ENCODE results near the gene MLPH. TPM values are rescaled to one million over a fixed set of nuclear protein-coding genes. Genes with fewer than 3 reads are reported as not detected.
A peak's percentile ranks its signal among the peaks of the same experiment; 100 is the strongest.

The MLPH gene
- total and polyA plus RNA-seq, 2 of the 4 experiments (the other 2 are of a cell fraction) = 13.8 to 21.6 TPM

GRCh38 chr2:237574894-237575868 is 88.1 kb downstream of the MLPH start:
- dilution Hi-C loops (cut with HindIII; ENCODE audit: low sequenced_read_pairs, unreplicated experiment) = no loop called here
- no peak overlapping the region for H2BK5ac ChIP-seq (ENCODE audit: low read depth, low read length, poor library complexity, severe bottlenecking)
- no peak for TF ChIP-seq POLR2A (IDR thresholded peaks at IDR 0.05; ENCODE audit: low read depth, low read length)
- TF ChIP-seq RFX5 (IDR thresholded peaks at IDR 0.05; ENCODE audit: low read depth, low read length) = no peak
- TF ChIP-seq MAZ (IDR thresholded peaks at IDR 0.05; ENCODE audit: borderline replicate concordance, low read depth, low read length) = no peak
- no peak for TF ChIP-seq MXI1 (IDR thresholded peaks at IDR 0.05; ENCODE audit: borderline replicate concordance, low read depth, low read length)
- TF ChIP-seq FOS (IDR thresholded peaks at IDR 0.05; ENCODE audit: low read depth, low read length) = no peak
- no peak for TF ChIP-seq CEBPB (IDR thresholded peaks at IDR 0.05; ENCODE audit: low read depth, low read length)
- TF ChIP-seq MAFK (IDR thresholded peaks at IDR 0.05; ENCODE audit: low read depth, low read length) = no peak
- TF ChIP-seq BHLHE40 (IDR thresholded peaks at IDR 0.05; ENCODE audit: low read depth, low read length) = no peak
- no peak for TF ChIP-seq RCOR1 (IDR thresholded peaks at IDR 0.05; ENCODE audit: insufficient replicate concordance, low read length)
- TF ChIP-seq SMC3 (IDR thresholded peaks at IDR 0.05; ENCODE audit: low read depth, low read length) = no peak
- TF ChIP-seq RAD21 (IDR thresholded peaks at IDR 0.05; ENCODE audit: low read length) = no peak
- no peak for TF ChIP-seq CTCF (conservative IDR thresholded peaks at IDR 0.05; ENCODE audit: low read depth, low read length)
- no peak for TF ChIP-seq USF2 (IDR thresholded peaks at IDR 0.05; ENCODE audit: low read depth, low read length)
- no peak for TF ChIP-seq CHD1 (IDR thresholded peaks at IDR 0.05; ENCODE audit: low read depth, low read length)

More at GRCh38 chr2:237574894-237575868, 88.1 kb downstream of the MLPH start:
- no peak overlapping the region for H2BK15ac ChIP-seq (ENCODE audit: low read depth, low read length)
- no TSS peak for BruUV-seq (replicated peaks)
- DNase-seq = no peak
- H4K8ac ChIP-seq (ENCODE audit: low read depth in 2 of 2, low read length in 2 of 2) = no peak overlapping the region
- ChIA-PET CTCF (no interaction called here), POLR2A (ENCODE audit: unreplicated experiment) (no interaction called here)
- H3K4me1 ChIP-seq (ENCODE audit: control insufficient read depth, insufficient read depth, low read length) = peaks cover 7% of the 10 kb centered on the region; the same call in 1 of the 2 replicates
- H2AFZ ChIP-seq (replicated peaks; ENCODE audit: low read length, poor library complexity) = no peak overlapping the region
- H3K23ac ChIP-seq (ENCODE audit: low read depth, low read length) = no peak overlapping the region
- H3K4ac ChIP-seq (ENCODE audit: low read depth, low read length) = no peak overlapping the region
- no peak overlapping the region for H3K9ac ChIP-seq (ENCODE audit: low read depth, low read length)
- H3K27me3 ChIP-seq (ENCODE audit: control insufficient read depth, insufficient read depth, low read length) = peaks cover 4% of the 10 kb centered on the region; the same call in 1 of the 2 replicates
- no peak for ATAC-seq (ENCODE audit: low read depth)
- H2BK20ac ChIP-seq (ENCODE audit: low read depth, low read length) = no peak overlapping the region
- intact Hi-C loops (cut with micrococcal nuclease) (no loop called here), in situ Hi-C loops (cut with MboI; ENCODE audit: low sequenced_read_pairs) (loop anchor here (5.0 to 25.0 kb wide), 4 partner anchors 160 to 1238 kb away; partner anchors contain the start of gene COL6A3)
- H4K91ac ChIP-seq (ENCODE audit: insufficient read depth, low read depth, low read length) = no peak overlapping the region
- H3K36me3 ChIP-seq (ENCODE audit: control insufficient read depth, insufficient read depth, low read length) = no peaks in the 10 kb centered on the region
- H3K14ac ChIP-seq (replicated peaks; ENCODE audit: low read depth, low read length) = no peak overlapping the region
- WGBS, 2 experiments (ENCODE audit: extremely low coverage in 2 of 2, insufficient read length in 1 of 2) = 62% methylated on average over 6 of the region's 25 CpGs; no CpG with 5 or more reads in 1 of the 2 experiments
- no peaks in the 10 kb centered on the region for H3K9me1 ChIP-seq (ENCODE audit: insufficient read depth, low read length)
- H3K56ac ChIP-seq (ENCODE audit: extremely low read depth, insufficient read depth, low read length) = no peak overlapping the region
- no peak overlapping the region for H3K18ac ChIP-seq (ENCODE audit: low read depth, low read length)
- H2BK120ac ChIP-seq (ENCODE audit: low read depth, low read length) = no peak overlapping the region
- H3K4me2 ChIP-seq (ENCODE audit: low read depth, low read length) = no peak overlapping the region
- H2AK9ac ChIP-seq (replicated peaks; ENCODE audit: low read depth, low read length, poor library complexity) = peak overlapping the region; percentile 13
- no peaks in the 10 kb centered on the region for H4K20me1 ChIP-seq (ENCODE audit: insufficient read depth, low read length)
- H3K79me1 ChIP-seq (ENCODE audit: low read depth in 1 of 2, low read length in 2 of 2) = peaks cover 0 to 8% of the 10 kb centered on the region in 2 experiments; a peak in 1 of 4 replicates
- no peak overlapping the region for H3K27ac ChIP-seq (ENCODE audit: insufficient read depth, low read length)
- no peak overlapping the region for H4K5ac ChIP-seq (ENCODE audit: low read depth, low read length)
- H3K4me3 ChIP-seq (ENCODE audit: insufficient read depth, low read depth, low read length) = no peak overlapping the region
- H2AK5ac ChIP-seq (ENCODE audit: low read depth, low read length) = no peak overlapping the region
- no peaks in the 10 kb centered on the region for H3K9me3 ChIP-seq (ENCODE audit: control insufficient read depth, insufficient read depth, low read length)

All from IMR-90 (cell line).